GM19397 (cell line): ENCODE results near the gene ZDHHC11B.

Source experiments
- ATAC-seq: cut with Tn5 transposase; IDR thresholded peaks from one replicate; pipeline ENCODE4 v1.9.1; 2021; ENCODE audit warnings: mild to moderate bottlenecking, moderate library complexity; ENCODE audit not compliant: unreplicated experiment

Gene ZDHHC11B

GRCh38 chr5:675111-675870 lies 109.2 kb downstream of the ZDHHC11B start:
- no peak for ATAC-seq

GRCh38 chr5:674630-675011 lies 109.9 kb downstream of the ZDHHC11B start:
- ATAC-seq, result no peak

- no peak for ATAC-seq
Observed at GRCh38 chr5:673831-674629, 110.5 kb downstream of the ZDHHC11B start.

DNA sequence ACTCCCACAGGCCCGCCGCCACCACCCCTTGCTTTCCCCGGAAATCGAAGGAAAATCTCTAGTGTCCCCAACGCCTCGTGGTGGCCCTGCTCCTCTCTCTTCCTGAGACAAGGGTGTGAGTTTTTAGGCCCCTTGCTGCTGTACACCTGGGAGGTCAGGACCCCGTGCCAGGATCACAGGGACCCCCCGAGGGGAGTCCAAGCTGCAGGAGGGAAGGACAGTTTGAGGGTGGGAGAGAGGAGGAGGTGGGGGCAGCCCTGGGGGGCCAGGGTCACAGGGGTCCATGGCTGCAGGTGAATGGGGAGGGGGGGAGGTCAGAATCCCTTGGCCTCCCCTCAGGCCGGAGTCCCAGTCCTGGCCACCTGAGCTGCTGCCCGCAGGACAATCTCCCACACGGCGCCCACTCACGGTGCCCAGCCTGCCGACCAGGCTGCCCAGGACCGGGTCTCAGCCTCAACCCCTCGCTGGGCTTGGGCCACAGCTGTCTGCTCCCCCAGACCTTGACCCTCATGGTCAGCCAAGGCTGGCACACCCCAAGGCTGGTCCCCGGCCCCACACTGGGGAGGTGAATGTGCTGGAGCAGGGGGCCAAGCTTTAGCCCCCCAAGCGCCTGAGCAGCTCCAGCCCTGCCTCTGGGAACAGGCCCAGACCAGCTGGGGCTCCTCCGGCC lies 111.2 kb downstream of the ZDHHC11B start:
- ATAC-seq, result no peak

GRCh38 chr5:672329-673160 lies 112.0 kb downstream of the ZDHHC11B start:
- ATAC-seq, result no peak

- ATAC-seq, result peak; percentile 62
Observed at GRCh38 chr5:671459-672328, 112.8 kb downstream of the ZDHHC11B start.

GRCh38 chr5:670396-671270 lies 113.9 kb downstream of the ZDHHC11B start:
- ATAC-seq, result no peak

GRCh38 chr5:669842-670395 lies 114.6 kb downstream of the ZDHHC11B start:
- no peak for ATAC-seq

DNA sequence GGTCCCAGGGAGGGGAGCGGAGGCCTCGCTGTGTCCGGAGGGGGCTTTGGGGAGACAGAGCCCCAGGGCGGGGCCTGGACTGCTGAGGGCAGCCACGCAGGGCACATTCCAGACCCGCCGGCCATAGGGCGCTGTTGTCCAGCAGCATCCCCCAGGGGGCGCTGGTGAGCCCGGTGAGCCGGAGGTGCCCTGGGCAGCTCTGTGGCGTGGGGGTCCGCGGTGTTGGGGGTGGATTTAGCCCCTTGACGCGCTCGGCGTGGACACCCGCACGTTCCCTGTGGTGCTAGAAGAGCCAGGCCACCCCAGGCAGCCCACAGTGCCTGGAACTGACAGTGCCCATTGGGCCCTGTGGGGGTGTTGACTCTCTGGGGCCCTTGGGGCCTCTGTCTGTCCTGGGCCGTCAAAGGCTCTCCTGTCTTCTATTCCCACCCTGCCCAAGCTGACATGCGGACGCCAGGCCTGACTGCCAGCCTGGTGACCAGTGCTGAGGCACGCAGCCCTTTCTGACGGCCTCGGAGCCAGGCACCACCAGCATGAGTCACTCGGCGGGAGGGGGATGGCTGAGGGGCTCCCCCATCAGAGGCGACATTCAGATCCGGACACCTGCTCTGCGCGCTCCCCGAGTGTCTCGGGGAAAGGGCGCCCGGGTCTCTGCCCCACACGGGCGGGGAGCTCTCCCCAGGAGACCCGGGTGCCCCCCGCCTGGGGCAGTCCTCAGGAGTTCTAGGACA lies 115.3 kb downstream of the ZDHHC11B start:
- ATAC-seq, result no peak

GRCh38 chr5:668283-668995 lies 116.1 kb downstream of the ZDHHC11B start:
- ATAC-seq, result no peak

GRCh38 chr5:666816-667498 lies 117.6 kb downstream of the ZDHHC11B start:
- ATAC-seq, result no peak

DNA sequence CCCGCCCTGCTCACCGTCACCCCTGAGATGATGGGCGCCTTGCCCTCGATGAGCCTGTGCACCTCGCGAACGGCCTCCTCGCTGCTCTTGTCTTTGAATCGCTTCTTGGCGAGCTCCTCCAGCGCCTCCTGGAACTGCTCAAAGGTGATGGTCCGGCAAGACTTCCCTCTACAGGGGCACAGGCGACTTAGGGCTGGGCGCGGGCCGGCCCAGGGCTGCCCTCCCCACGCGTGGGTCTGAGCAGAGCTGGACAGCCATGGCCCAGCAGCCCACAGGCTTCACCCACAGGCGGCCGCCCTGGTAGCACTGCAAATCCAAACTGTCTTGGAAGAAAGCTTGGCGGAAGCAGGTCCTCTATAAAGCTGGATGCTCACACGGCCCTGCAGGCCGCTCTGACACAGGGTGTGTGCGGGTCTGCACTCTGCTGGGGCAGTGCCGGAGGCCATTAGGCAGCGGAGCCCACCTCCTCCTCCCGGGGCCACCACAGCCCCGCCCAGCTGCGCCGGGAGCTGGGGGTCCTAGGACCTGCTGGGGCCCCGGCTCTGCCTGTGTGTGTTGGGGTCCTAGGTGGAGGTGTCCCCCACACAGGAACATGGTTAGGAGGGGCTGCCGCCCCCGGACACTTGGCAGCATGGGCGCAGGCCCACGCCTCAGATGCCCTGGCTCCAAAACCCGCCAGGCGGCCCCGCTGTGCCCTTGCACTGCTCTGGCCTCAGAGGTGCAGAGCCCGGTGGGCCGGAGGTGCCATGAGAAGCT lies 118.4 kb downstream of the ZDHHC11B start:
- ATAC-seq, result no peak

GRCh38 chr5:665541-665955 lies 119.0 kb downstream of the ZDHHC11B start:
- no peak for ATAC-seq

- no peak for ATAC-seq
Observed at GRCh38 chr5:664994-665360, 119.6 kb downstream of the ZDHHC11B start.

DNA sequence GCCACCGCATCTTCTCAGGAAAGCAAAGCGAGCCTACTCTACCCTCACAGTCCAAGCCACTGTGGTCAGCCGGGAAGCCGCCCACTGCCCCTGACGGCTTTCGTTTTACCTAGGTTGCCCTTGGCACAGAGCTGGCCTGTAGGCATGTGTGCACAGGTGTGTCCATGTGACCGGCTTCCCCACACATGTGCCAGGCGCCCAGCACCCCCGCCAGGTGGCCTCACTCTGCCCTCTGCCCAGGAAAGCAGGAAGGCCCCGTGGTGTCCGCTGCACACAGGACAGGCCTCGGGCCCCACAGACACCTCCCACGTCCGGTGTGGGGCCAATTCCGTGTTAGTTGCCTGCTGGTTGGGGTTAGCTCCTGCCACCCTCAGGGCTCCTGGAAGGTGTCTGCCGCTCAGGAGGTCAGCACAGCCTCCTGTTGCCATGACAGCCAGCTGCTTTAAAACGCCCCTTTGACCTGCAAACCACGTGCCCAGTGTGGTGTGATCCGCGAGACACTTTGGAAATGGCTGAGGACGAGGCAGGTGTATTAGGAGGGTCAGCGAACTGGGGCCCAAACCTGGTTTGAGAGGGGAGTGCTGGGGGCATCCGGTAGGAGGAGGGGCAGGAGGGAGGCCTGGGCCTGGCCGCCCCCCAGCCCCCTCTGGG lies 120.1 kb downstream of the ZDHHC11B start:
- ATAC-seq, result no peak
